Activated naive CD4-positive, alpha-beta T cell treated with anti-CD3 and anti-CD28 coated beads, Interleukin-2, amount 50 U/mL, for 72 hours (primary cell): ENCODE data around the gene FAM171A1. TPM values are rescaled to one million over a fixed set of nuclear protein-coding genes. Genes with fewer than 3 reads are reported as not detected.
"Not testable (repeated sequence)": the region's sequence is repeated elsewhere in the genome, so short reads cannot be mapped to it uniquely, and the experiment has no call there.

ENCODE experiments used
- ATAC-seq, 2 donors: fragments of 150-1000 bp; cut with Tn5 transposase; 2 replicates each; pipeline ENCODE4 v1.10.0; 2021; ENCODE audit warnings: mild to moderate bottlenecking in 2 of 2, moderate library complexity in 2 of 2
- DNase-seq, 2 donors: peaks; one replicate each; pipeline ENCODE4 v3.0.0; 2021 to 2022; ENCODE audit warnings: low spot score in 2 of 2
- H3K27ac Mint-ChIP-seq, 2 donors: one replicate each; pipeline ENCODE4 v1.8.0; 2022; ENCODE audit warnings: mild to moderate bottlenecking in 2 of 2, mixed read lengths in 2 of 2
- H3K36me3 Mint-ChIP-seq, 2 donors: one replicate each; pipeline ENCODE4 v1.8.0; 2022; ENCODE audit warnings: mixed read lengths in 2 of 2
- H3K9me3 Mint-ChIP-seq, 2 donors: one replicate each; pipeline ENCODE4 v1.8.0; 2022; ENCODE audit warnings: mixed read lengths in 2 of 2
- total RNA-seq, 2 donors: library from RNA; stranded (reverse); gene quantifications; one replicate each; pipeline ENCODE4 v1.2.3, GENCODE V29; 2022

The FAM171A1 gene
- total RNA-seq, 2 donors from 2014 or later = 3.7 to 4.9 TPM

DNA sequence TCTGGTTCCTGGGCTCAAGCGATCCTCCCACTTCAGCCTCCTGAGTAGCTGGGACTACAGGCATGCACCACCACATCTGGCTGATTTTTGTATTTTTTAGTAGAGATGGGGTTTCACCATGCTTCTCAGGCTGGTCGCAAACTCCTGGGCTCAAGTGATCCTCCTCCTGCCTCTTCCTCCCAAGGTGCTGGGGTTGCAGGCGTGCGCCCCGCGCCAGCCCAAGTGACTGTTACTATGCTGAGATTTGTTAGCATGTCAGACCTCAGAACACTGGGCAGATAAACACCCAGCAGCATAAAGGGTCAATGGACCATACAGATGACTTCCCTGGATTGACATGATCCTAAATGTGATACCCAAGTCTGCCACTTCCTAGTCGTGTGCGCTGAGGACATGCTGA, 142.7 kb downstream of the FAM171A1 start:
- peaks cover 11 to 18% of the 10 kb centered on the region in 2 donors for H3K36me3 Mint-ChIP-seq
- no peak overlapping the region for H3K27ac Mint-ChIP-seq
- ATAC-seq (no peak), DNase-seq (no peak)
- H3K9me3 Mint-ChIP-seq = peaks cover 14 to 17% of the 10 kb centered on the region in 2 donors

DNA sequence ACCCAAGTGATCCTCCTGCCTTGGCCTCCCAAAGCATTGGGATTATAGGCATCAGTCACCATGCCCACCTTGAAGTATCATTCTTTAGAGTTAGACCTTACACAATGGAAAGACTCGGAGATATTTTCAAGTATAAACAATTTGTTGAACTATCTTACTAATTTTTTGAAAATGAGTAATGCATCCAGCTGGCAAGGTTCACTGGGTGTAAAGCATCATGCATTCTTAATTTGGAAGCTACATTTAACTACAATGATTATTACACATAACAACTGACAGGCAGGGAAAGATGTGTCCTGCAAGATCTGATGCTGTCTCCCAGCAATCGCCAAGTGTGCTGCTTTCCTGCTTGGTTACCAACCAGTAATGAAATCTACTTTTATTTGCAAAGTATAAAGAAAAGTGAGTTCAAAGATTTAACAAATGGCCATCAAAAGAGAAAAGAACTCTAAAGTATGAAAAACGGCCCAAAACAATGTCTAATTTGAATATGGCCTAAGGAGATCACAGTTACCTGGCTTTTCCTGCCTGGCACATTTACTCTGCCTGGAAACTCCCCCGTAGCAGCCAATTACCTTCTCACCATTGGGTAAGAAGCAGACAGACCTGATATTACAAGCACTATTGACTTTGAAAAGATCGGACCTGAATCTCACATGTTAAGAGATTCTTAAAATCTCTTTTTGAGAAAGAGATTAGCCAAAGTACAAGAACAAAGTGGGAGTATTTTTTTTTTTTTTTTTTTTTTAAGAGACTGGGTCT, 143.3 kb downstream of the FAM171A1 start:
- Mint-ChIP-seq H3K27ac (no peak overlapping the region), H3K9me3 (peaks cover 14 to 17% of the 10 kb centered on the region in 2 donors), H3K36me3 (peaks cover 11 to 18% of the 10 kb centered on the region in 2 donors)
- DNase-seq = no peak
- ATAC-seq = no peak

DNA sequence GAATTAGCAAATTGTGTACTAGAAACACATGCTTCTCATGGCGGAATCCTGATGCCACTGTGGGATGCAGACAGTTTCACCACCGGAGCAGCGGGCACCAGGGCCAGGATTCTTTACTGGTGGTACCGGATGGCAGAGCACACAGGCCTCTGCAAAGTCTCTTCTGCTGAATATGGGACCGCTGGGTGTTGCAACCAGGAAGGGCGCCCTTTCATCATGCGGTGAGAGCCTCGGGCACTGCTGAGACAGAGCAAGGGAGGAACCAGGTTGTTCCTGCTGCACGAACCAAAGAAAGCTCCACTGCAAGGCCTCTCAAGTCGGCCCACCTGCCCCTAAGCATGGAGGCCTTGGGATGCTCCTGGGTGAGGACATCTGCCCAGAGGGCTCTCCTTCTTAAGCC, 145.6 kb downstream of the FAM171A1 start:
- Mint-ChIP-seq H3K36me3 (peaks cover 11 to 18% of the 10 kb centered on the region in 2 donors), H3K9me3 (peaks cover 14 to 17% of the 10 kb centered on the region in 2 donors), H3K27ac (peak overlapping the region in 1 of 2 donors; percentile 17)
- no peak for DNase-seq
- ATAC-seq = no peak

DNA sequence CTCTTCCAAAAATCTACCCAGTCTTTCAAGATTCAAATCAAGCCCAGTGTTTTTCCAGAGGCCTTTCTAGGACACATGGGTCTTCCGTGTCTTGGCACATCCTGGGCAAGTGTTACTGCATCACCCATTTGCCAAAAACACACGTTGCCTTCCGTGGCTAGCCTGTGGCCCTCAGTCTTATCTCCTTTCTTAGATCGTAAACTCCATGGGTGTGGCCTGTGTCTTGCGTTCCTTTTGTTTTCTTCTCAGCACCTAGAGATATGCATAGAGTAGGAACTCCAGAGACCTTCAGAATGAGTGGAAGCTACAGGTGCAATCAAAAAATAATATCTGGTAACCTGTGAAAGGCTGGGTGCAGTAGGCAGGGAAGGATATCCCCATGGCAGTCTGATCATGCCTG, 146.1 kb downstream of the FAM171A1 start:
- H3K9me3 Mint-ChIP-seq = peaks cover 14 to 16% of the 10 kb centered on the region in 2 donors
- H3K36me3 Mint-ChIP-seq = peaks cover 11 to 18% of the 10 kb centered on the region in 2 donors
- no peak for DNase-seq
- no peak overlapping the region for H3K27ac Mint-ChIP-seq
- no peak for ATAC-seq

DNA sequence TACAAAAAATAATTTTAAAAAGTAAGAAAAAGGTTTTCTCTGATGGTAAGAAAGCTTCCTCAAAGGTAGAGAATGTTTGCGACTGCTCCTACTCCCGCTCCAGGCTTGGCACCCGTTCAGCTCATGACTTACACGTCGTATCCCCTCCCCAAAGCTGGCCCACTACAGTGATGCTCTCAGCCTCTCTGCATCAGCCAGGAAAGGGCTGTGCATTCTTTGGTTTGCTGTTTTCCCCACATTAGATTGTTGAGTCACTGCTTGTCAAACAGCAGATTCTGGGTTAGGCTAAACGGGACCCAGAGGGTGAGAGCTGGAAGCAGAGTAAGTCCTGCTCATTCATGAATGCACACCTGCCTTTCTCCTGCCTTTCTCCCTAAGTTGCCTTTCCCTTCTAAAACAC, 147.9 kb downstream of the FAM171A1 start:
- H3K27ac Mint-ChIP-seq = no peak overlapping the region
- DNase-seq (no peak), ATAC-seq (no peak)
- peaks cover 11 to 18% of the 10 kb centered on the region in 2 donors for H3K36me3 Mint-ChIP-seq
- peaks cover 5 to 10% of the 10 kb centered on the region in 2 donors for H3K9me3 Mint-ChIP-seq

DNA sequence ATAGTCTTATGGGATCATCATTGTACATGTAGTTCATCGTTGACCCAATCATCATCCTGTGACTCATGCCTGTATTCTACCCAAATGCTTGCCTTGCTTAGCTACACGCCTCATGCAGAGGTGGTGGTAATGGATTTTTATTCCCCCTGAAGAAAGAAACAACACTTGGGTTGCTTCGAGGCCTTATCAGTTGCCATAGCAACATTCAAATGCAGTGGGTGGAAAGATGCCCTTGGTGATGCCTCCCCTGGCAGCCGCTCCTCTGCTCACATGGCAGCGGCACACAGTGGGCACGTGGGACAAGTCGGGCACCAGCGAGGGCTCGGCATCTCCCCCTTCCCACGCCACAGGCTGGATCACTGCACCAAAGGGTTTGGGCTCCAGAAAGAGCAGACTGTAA, 148.6 kb downstream of the FAM171A1 start:
- Mint-ChIP-seq H3K9me3 (peaks cover 5 to 10% of the 10 kb centered on the region in 2 donors), H3K27ac (no peak overlapping the region), H3K36me3 (peaks cover 11 to 18% of the 10 kb centered on the region in 2 donors)
- DNase-seq = no peak
- ATAC-seq = no peak

DNA sequence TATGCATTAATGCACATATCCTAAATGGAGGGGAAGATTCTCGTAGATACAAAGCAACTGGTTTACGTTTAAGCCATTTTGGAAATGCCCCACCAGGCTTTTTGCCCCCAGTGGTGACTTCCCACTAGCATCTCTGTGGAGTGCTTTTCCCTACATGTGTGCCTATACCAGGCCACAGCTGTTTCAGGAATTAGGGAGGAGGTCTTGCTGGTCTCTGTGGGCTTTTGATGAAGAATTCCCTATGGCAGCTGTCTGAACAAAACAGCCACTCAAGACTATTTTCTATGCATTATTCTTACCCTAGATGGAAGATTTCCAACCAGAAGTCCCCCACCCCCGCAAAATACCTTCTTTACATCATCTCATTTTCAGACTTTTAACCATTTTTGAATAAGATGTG, 150.6 kb downstream of the FAM171A1 start:
- peaks cover 5 to 10% of the 10 kb centered on the region in 2 donors for H3K9me3 Mint-ChIP-seq
- DNase-seq (no peak), ATAC-seq (no peak)
- peaks cover 9 to 16% of the 10 kb centered on the region in 2 donors for H3K36me3 Mint-ChIP-seq
- H3K27ac Mint-ChIP-seq = no peak overlapping the region

DNA sequence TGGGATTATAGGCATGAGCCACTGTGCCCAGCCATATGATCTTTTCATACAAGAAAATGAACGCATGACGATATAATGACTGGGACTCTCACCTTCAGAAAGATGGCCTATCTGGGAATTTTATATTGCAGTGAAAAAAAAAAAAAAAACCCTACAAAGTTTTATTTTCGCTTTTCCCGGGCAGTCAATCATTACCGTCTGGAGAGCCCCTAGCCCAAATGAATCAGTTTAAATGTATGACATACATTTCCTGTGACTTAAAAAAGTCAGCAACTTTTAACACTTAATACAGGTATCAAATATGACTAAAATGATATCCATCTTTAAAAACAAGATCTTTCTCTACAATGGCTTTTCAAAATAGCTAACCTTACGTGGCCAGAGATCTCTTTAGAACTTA, 154.4 kb downstream of the FAM171A1 start:
- H3K36me3 Mint-ChIP-seq = peaks cover 0 to 8% of the 10 kb centered on the region in 2 donors
- ATAC-seq (no peak), DNase-seq (no peak)
- no peaks in the 10 kb centered on the region for H3K9me3 Mint-ChIP-seq
- no peak overlapping the region for H3K27ac Mint-ChIP-seq

DNA sequence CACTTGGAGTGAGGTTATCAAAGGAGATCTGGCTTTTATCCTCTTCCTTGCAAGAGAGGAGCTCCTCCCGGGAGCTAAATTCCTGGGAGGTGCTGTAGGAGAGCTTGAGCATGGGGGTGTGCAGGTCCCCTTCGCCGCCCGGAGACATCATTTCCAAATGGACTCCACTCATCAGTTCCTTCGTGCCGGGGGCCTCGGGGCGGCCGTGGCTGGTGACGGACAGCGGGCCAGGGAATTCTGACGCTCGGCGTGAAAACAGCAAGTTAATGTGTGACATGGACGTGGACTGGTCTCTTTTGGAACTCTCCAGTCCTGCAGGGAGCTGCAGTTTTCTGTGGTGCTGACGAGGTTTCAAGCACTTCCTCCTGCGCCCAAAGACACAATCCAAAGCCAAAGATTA, 156.9 kb downstream of the FAM171A1 start:
- ATAC-seq = no peak

DNA sequence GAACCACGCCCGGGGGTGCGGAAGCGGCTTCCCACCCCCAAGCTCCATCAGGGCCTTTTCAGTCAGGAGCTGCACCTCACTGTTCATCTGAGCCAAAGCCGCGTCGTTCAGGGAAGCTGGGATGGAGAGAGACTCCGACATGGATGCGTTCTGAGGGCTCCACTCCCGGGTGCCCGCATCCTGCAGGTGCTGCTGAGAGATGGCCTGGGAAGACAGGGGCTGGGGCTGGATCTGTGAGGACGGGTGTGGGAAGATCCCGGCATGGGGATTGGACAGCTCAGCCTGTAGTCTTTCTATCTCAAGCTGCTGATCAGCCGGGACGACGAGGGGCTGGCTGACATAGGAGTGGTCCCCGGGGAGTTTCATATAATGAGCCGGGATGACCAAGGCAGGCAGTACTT, 157.6 kb downstream of the FAM171A1 start:
- Mint-ChIP-seq H3K9me3 (no peaks in the 10 kb centered on the region), H3K27ac (no peak overlapping the region), H3K36me3 (peaks cover 0 to 8% of the 10 kb centered on the region in 2 donors)
- ATAC-seq (no peak), DNase-seq (no peak)

More for the DNA sequence above, 156.9 kb downstream of the FAM171A1 start:
- Mint-ChIP-seq H3K27ac (no peak overlapping the region), H3K36me3 (peaks cover 0 to 8% of the 10 kb centered on the region in 2 donors), H3K9me3 (no peaks in the 10 kb centered on the region)
- DNase-seq = no peak

DNA sequence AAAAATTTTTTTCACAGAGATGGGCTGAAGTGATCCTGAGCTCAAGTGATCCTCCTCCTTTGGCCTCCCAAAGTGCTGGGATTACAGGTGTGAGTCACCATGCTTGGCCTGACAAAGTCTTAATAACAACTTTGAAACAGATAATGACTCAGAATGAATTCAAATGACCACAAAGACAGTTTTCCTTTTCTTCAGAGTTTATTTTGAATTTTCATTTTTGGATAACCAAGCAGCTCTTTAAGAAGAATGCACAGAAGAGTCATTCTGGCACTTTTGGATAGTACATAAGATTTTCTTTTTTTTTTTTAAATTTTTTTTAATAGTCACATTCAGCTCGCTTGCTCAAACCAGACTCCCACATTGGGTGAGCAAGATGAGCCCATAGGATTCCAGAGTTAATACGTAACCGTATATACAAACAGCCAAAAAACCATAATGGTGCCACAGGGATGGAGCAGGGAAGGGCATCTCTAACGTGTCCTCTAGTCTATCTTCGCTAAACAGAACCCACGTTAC, 159.6 kb downstream of the FAM171A1 start:
- peaks cover 0 to 8% of the 10 kb centered on the region in 2 donors for H3K36me3 Mint-ChIP-seq
- H3K27ac Mint-ChIP-seq = no peak overlapping the region
- peak; percentile 25 to 46 for ATAC-seq
- DNase-seq = no peak
- H3K9me3 Mint-ChIP-seq = peaks cover 0 to 2% of the 10 kb centered on the region in 2 donors

DNA sequence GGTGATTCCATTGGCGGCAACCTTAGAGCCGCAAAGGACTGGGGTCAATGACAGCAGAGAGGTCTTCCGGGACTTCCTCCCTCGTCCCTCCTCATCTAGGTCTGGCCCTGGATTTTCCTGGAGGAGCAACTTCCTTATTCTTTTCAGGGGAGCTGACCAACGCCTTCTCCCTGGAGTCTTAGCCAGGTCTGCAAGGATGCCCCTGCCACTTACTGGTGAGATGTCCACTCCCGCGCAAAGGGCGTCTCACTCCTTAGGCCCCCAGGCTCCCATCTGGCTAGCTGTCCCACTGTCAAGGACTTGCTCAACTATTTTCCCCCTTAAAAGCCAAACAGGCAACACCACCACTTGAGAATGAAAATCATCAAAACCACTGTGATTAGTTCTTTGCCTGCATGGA, 160.6 kb downstream of the FAM171A1 start:
- H3K9me3 Mint-ChIP-seq = peaks cover 0 to 5% of the 10 kb centered on the region in 2 donors
- ATAC-seq = no peak
- no peak for DNase-seq
- peaks cover 0 to 8% of the 10 kb centered on the region in 2 donors for H3K36me3 Mint-ChIP-seq
- no peak overlapping the region for H3K27ac Mint-ChIP-seq

DNA sequence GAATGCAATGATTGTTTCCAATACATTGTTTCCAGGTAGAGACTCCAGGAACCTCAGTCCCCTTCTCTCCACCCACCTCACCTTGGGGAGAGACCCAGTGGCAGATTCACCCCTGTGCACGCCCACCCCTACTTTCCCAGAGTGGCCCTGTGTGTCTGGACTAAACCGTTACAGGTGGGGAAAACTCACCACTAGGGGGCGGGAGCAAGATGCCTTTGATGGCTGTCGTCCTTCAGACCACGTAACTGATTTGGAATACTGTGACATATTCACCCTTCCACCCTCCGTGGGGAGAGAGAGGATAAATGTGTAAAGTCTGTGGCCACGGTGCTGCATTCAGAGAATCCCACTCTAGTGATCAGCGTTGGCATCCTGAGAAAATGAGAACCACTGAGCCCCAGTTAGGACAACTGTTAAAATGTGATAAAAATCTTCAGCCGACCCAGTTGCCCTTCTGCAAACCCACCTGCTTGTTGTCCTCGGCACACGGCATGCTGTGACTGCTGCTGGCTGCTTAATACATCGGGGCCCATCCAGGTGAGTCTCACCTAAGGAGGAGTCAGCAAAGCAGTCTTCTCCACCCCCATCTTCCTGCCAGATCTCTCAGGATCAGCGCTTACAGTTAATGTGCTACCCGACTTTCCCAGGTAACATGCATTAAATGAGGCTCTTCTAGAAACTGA, 161.1 kb downstream of the FAM171A1 start:
- H3K36me3 Mint-ChIP-seq = peaks cover 0 to 8% of the 10 kb centered on the region in 2 donors
- ATAC-seq = peak; percentile 75 to 77
- H3K9me3 Mint-ChIP-seq = peaks cover 0 to 5% of the 10 kb centered on the region in 2 donors
- peak; percentile 73 to 85 for DNase-seq
- H3K27ac Mint-ChIP-seq = no peak overlapping the region

DNA sequence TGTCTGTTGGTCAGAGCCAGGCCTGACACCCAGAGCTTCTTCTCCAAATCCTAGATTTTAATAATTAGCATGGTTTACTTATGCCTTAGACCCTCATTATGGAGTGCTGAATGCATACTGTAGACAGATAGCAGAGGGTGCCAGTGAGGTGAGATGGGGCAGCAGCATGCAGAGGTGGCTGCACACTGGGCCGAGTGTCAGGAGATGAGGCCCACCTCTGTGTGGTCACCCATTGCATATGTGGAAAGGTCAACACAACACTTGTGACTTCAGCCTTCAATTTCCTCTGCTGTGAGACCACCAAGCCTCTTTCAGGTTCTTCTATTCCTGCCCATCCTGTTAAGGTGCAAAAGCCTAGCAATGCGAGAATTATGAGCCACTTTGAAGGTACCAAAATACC, 162.9 kb downstream of the FAM171A1 start:
- H3K9me3 Mint-ChIP-seq = peaks cover 0 to 9% of the 10 kb centered on the region in 2 donors
- H3K27ac Mint-ChIP-seq = peak overlapping the region in 1 of 2 donors; percentile 87
- no peak for DNase-seq
- ATAC-seq = peak in 1 of 2 donors; percentile 4
- H3K36me3 Mint-ChIP-seq = peaks cover 5% of the 10 kb centered on the region in 2 donors

DNA sequence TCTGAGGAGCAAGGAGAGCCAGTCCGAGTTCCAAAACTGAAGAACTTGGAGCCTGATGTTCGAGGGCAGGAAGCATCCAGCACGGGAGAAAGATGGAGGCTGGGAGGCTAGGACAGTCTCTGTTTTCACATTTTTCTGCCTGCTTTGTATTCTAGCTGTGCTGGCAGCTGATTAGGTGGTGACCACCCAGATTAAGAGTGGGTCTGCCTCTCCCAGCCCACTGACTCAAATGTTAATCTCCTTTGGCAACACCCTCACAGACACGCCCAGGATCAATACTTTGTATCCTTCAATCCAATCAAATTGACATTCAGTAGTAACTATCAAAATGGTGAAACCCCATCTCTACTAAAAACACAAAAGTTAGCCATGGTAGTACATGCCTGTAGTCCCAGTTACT, 163.7 kb downstream of the FAM171A1 start:
- H3K27ac Mint-ChIP-seq, DNase-seq, H3K9me3 Mint-ChIP-seq, H3K36me3 Mint-ChIP-seq, ATAC-seq: not testable (repeated sequence)

DNA sequence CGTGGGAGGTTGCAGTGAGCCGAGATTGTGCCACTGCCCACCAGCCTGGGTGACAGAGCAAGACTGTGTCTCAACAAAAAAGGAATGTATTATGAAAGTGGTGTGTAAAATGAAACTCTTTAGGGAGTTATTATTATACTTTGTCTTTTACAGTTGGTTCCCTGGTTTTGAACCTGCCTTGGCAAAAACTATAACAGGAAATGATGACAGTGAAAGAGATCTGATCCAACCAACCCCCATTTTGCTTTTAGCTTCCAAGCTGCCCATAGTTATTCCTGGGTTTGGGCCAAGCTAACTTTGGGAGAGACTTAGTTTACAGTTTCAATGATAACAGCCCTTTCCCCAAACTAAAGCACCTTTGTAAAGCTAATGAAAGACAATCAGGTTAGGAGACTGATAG, 168.4 kb downstream of the FAM171A1 start:
- no peak overlapping the region for H3K27ac Mint-ChIP-seq

DNA sequence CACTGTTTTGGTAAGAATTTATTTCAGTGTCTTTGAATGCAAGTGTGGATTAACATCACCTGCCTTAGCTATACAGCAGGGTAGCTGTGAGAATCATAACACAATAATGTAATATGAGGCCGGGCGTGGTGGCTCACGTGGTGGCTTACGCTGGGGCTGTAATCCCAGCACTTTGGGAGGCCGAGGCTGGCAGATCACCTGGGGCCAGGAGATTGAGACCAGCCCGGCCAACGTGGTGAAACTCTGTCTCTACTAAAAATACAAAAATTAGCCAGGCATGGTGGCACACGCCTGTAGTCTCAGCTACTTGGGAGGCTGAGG, 168.8 kb downstream of the FAM171A1 start:
- H3K36me3 Mint-ChIP-seq, H3K27ac Mint-ChIP-seq, ATAC-seq, DNase-seq, H3K9me3 Mint-ChIP-seq: not testable (repeated sequence)

More for the DNA sequence above, 168.4 kb downstream of the FAM171A1 start:
- ATAC-seq (no peak), DNase-seq (no peak)
- peaks cover 0 to 9% of the 10 kb centered on the region in 2 donors for H3K9me3 Mint-ChIP-seq
- H3K36me3 Mint-ChIP-seq = peaks cover 0 to 9% of the 10 kb centered on the region in 2 donors
